Hepatocyte (in vitro differentiated cells): ENCODE results near the gene MDM4.

ENCODE experiments used
- CTCF ChIP-seq: fragments of 200-600 bp; sonication (generic); IDR thresholded peaks from 2 replicates; pipeline ENCODE4 v1.5.1; 2016; ENCODE audit warnings: antibody characterized with exemption, mild to moderate bottlenecking; ENCODE audit not compliant: poor library complexity
- EZH2 ChIP-seq: fragments of 200-600 bp; sonication (generic); IDR thresholded peaks from 2 replicates; pipeline ENCODE4 v1.6.1; 2016; ENCODE audit warnings: antibody characterized with exemption, mild to moderate bottlenecking, borderline replicate concordance

- TF ChIP-seq EZH2 (no peak), CTCF (no peak)
Observed at GRCh38 chr1:204599098-204599497, 82.9 kb downstream of the MDM4 start.
